PC-3 (cell line): Measurements from ENCODE around the gene MYO1C.

ENCODE experiments used
- EZH2 ChIP-seq: fragments of 300-600 bp; sonication (generic); IDR thresholded peaks from one replicate; pipeline ENCODE4 v1.6.1; 2017; ENCODE audit warnings: antibody characterized with exemption, mild to moderate bottlenecking, low read length; ENCODE audit not compliant: unreplicated experiment
- TF ChIP-seq, protein P1 (sequence below): fragments of 300-600 bp; sonication (generic); conservative IDR thresholded peaks from 2 replicates; pipeline ENCODE4 v1.5.1; 2017; ENCODE audit warnings: antibody characterized with exemption, low read depth, mild to moderate bottlenecking, low read length

DNA sequence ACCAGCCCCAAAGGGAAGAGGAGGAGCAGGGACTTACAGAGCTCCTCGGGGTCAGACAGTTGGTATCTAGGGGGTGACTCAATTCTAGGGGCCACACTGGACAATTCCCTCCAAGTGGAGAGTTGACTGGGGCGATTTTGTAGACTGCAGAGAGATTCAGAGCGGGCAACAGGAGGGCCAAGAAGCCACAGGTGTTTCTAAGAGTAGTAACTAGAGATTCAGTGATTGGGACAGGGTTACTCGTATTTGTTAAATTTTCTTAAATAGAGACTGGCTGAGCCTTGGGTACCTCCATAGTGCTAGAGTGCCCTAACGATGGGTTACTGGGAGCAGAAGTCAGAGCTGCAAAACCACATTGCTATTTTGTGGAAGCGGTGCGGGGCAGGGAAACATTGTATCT is 27.2 kb upstream of the MYO1C start:
- no peak for TF ChIP-seq EZH2
- TF ChIP-seq, protein P1, sequence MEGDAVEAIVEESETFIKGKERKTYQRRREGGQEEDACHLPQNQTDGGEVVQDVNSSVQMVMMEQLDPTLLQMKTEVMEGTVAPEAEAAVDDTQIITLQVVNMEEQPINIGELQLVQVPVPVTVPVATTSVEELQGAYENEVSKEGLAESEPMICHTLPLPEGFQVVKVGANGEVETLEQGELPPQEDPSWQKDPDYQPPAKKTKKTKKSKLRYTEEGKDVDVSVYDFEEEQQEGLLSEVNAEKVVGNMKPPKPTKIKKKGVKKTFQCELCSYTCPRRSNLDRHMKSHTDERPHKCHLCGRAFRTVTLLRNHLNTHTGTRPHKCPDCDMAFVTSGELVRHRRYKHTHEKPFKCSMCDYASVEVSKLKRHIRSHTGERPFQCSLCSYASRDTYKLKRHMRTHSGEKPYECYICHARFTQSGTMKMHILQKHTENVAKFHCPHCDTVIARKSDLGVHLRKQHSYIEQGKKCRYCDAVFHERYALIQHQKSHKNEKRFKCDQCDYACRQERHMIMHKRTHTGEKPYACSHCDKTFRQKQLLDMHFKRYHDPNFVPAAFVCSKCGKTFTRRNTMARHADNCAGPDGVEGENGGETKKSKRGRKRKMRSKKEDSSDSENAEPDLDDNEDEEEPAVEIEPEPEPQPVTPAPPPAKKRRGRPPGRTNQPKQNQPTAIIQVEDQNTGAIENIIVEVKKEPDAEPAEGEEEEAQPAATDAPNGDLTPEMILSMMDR: no peak
